Activated CD4-positive, alpha-beta T cell treated with anti-CD3 and anti-CD28 coated beads, Interleukin-2, amount 50 U/mL, for 1 hour (primary cell): ENCODE measurements around the gene C3.
"Not testable (repeated sequence)": the region's sequence is repeated elsewhere in the genome, so short reads cannot be mapped to it uniquely, and the experiment has no call there.

Experiments used
- DNase-seq: peaks from one replicate; pipeline ENCODE4 v3.0.0-alpha.2; 2020

Gene C3

DNA sequence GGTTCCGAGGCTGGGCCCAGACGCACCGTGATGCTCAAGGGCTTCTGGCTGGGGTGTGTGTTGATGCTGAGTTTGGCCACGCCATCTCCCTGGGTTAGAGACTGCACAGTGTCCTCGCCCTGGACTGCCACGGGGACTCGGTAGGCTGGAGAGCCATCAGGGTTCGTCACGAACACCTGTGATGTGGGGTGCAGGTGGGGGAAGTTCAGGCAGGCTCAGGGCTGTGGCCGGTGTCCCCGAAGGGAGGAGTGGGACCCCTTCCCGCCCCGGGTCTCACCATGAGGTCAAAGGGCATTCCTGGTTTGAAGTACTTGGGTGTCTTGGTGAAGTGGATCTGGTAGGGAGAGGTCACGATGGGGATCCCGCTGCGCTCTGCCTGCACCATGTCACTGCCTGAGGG lies 8.2 kb downstream of the C3 start:
- DNase-seq, result no peak

DNA sequence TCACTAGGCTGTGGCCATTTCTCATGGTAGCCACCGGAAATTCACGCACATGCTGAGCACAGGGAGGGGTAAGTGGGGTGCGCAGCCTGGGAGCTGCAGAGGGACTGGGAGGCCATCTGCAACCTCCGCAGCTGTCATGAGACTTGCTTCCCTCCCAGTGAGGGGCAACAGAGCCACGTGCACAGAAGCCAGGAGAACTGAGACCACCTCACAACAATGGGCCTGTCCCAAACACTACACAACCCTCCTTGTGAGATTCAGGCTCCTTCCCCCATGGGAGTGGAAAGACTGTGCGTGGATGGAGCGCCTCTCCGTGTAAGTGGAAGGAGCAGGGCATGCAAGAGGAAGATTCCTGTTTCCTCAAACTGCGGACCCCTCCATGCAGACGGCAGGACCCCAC lies 8.8 kb downstream of the C3 start:
- no peak for DNase-seq

DNA sequence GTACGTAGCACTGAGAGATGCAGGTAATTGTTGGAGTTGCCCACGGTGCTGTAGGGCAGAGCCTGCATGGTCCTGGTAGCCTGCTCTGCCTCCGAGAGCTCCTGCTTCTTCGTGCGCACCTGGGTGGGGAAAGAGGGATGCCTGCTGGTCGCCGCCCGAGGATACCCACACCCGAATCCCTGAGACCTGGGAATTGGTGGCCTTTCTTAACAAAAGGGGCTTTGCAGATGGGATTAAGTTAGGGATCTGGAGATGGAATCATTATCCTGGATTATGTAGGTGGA lies 9.4 kb downstream of the C3 start:
- no peak for DNase-seq

DNA sequence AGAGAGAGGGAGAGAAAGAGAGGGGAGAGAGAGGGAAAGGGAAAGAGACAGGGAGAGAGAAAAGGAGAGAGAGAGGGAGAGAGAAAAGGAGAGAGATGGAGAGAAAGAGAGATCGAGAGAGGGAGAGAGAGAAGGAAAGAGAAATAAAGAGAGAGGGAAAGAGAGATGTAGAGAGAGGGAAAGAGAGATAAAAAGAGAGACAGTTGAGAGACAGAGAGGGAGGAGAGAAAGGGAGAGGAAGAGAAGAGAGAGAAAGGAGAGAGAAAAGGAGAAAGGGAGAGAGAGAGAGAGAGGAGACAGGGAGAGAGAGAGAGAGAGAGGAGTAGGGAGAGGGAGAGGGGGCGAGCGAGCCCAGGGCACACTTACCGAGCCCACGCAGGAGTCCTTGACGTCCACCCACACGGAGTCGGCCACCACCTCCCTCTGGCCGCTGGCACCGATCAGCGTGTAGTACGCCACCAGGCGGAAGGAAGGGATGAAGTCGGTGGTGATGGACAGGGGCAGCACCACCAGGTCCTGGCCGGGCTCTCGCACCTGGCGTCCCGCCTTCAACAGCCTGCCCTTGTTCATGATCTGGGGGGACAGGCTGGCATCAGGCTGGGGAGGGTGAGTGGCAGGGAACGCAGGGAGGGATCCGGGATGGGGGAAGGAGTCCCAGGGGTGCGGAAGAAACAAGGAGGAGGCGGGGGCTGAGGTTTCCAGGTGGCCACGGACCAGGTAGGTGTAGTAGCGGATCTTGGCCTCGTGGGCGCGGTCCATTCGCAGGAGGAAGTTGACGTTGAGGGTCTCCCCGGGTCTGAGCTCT lies 10.0 kb downstream of the C3 start:
- no peak for DNase-seq

DNA sequence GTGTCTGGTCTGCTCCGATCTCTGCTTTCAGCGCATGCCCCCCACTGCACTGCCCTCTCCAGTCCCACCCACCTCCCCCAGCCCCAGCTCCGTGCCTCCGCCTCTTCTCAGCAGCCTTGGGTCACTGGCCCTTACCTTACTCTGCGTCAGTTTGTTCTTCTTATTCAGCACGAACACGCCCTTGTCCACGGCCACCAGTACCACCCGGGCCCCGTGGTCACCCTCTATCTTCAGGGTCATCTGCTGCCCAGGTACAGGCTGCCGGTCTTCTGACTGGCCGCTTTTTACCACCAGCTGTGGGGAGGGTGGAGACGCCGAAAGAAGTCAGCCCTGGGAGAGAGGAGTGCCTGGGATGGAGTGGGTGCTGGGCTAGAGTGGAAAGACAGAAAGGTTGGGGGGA lies 10.9 kb downstream of the C3 start:
- no peak for DNase-seq

DNA sequence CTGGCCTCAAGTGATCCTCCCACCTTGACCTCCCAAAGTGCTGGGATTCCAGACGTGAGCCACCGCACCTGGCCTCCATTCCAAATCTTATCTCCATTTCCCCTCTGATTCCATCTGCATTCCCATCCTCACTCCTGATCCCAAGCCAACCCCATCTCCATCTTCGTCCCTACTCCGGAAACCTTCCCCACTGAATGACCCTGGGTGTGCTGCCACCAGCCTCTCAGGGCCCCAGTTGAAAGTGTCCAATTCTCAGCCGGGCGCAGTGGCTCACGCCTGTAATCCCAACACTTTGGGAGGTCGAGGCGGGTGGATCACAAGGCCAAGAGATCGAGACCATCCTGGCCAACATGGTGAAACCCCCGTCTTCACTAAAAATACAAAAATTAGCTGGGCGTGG lies 11.5 kb downstream of the C3 start:
- DNase-seq, result not testable (repeated sequence)

DNA sequence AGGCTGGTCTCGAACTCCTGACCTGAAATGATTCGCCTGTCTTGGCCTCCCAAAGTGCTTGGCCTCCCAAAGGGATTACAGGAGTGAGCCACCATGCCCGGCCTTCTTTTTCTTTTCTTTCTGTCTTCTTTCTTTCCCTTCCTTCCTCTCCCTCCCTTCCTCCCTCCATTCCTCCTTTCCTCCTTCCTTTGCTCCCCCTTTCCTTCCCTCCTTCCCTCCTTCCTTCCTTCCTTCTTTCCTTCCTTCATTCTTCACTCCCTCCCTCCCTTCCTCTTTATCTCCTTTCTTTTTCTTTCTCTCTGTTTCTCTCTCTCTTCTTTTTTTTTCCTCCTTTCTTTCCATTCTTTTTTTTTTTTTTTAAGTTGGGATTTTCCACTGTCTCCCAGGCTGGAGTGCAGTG lies 12.1 kb downstream of the C3 start:
- no peak for DNase-seq

DNA sequence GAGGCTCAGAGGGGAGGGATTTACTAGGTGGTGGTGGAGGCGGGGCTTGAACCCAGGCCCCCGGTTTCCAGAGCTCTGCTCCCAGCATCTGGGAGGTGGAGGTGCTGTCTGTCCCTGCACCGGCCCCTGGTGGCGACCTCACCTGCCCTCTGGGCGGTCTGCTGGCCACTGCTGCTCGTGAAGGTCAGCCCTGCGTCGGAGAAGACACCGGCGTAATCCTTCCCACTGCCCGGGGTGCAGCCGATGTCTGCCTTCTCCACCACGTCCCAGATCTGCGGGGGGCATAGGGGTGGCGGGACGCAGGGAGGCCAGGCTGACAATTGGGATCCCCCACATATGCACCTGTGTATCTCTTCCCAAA lies 12.8 kb downstream of the C3 start:
- no peak for DNase-seq

DNA sequence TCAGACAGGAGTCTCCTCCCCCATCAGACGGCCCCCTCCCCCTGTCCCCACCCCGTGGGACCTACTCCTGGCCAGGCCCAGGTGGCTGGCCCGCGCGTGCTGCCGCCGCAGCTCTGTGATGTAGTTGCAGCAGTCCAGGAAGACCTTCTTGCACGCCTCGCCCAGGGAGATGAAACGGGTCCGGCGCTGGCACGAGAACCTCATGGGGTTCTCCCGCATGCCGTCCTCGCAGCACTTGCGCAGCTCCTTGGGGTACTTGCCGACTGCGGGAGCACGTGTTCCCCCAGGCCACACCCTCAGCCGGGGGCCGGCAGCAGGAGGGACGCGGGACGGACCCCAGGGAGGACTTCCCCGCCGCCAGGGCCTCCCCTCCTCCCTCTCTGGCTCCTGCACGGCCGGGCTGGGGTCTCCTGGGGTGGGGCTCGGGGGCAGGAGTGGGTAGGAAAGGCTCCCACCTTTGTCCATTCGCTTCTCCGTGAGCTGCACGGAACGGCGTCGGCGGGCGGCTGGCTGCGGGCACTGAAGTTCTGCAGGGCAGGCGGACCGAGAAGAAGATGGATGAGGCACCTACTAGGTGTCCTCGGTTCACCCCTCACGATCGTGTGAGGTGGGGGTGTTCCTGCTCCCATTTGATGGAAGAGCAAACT lies 13.3 kb downstream of the C3 start:
- DNase-seq, result no peak

DNA sequence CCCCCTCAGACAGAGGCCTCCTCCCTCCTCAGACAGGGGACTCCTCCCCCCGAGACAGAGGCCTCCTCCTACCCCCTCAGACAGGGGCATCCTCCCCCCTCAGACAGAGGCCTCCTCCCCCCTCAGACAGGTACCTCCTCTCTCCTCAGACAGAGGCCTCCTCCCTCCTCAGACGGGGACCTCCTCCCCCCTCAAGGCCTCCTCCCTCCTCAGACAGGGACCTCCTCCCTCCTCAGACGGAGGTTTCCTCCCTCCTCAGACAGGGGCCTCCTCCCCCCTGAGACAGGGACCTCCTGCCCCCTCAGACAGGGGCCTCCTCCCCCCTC lies 13.9 kb downstream of the C3 start:
- no peak for DNase-seq

DNA sequence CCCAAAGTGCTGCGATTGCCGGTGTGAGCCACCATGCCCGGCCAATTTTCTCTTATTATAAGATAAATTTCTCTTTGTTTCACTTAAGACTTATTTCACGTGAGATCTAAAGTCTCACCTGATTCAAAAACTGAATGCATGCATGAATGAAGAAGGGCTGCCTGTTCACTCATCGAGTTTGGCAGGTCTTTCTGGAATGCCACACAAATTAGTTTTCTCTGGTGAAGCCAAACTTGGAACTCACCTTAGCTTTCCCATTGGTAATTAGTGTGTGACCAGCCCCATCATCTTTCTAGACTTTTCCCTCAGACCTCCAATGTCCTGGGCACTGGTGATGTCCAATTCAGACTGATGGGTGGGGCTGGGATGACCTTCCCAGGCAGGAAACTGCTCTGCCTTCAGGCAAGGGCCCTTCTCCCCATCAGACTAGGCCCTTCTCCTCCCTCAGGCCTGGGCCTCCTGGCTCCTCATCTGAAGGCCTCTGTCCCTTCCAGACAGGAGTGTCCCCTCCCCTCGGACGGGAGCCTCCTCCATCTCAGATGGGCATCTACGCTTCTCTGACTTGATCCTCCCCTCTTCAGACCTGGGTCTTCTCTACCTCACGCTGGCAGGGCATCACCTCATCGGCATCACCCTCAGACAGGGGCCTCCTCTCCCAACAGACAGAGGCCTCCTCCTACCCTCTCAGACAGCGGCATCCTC lies 14.4 kb downstream of the C3 start:
- no peak for DNase-seq

DNA sequence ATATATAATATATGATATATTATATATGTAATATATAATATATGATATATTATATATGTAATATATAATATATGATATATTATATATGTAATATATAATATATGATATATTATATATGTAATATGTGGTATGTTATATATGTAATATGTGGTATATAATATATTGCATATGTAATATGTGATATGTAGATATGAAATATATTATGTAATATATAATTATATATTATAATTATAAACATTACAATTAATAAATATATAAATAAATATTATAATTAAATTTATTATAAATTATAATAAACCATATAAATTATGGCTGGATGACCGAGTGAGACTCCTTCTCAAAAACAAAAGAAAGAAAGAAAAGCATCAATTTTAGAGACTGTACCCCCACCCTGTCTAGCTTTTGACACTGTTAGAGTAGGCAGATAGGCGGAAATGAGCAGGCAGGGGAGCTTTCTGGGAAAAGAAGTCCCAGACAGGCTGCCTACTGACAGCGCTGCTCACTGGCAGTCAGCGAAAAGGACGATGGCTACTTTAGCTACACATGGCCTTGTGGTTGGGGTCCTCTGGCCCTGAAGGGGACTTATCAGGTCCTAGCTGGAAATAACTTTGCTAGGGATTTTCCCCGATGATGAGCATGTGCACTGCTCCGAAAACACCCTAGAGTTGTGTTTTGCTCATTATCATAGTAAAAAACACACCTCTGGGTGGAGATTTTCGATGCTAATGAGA lies 19.7 kb downstream of the C3 start:
- no peak for DNase-seq

DNA sequence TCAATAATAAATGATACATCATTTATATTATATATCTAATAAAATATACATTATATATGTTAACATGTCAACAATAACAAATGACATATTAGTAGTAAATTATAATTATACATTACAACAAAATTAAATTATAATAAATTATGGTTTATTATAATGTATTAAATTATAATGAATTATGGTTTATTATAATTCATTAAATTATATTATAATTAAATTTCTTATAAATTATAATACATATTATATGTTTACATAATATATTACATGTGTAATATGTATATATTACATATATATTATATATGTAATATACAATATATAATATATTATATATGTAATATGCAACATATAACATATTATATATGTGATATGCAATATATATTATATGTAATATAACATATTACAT lies 20.5 kb downstream of the C3 start:
- DNase-seq, result no peak

DNA sequence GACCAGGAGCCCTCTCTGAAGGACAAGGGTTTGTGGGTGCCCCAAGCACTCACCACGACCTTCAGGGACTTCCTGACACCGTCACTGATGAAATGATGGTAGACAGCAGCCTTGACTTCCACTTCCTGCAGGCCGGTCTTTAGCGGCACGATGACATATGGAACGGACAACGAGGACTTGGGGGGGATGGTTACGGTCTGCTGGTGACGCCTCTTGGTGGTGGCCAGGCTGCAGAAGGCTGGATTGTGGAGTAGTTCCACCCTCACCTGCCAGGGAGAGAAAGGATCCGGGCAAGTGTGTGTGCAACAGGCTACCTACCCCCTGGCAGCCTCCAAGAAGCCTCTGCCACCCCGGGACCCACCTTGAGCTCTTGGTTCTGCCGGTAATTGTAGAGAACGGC lies 23.2 kb downstream of the C3 start:
- no peak for DNase-seq

DNA sequence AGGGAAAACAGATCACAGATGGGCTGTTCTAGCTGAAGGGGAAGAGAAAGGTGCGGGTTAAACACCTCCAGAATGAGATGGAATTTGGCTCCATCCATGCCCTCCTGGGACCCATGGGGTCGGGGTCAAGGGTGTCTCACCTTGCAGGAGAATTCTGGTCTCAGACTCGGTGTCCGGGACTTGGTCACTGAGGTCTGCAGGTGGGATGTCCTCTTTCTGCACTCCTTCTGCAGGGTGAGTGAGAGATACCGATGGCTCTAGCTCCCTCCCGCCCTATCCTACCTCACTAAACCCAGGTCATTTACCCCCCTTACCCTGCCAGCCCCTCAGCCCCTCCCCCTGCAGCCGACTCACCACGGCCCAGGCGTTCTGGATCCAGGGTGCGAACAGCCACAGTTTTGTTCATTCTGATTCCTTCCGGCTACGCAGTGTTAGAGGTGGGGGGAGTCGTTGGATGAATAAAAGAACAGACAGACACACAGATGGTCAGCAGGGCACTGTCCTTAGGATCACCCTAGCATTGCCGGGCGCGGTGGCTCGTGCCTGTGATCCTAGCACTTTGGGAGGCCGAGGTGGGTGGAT lies 24.1 kb downstream of the C3 start:
- DNase-seq, result no peak

DNA sequence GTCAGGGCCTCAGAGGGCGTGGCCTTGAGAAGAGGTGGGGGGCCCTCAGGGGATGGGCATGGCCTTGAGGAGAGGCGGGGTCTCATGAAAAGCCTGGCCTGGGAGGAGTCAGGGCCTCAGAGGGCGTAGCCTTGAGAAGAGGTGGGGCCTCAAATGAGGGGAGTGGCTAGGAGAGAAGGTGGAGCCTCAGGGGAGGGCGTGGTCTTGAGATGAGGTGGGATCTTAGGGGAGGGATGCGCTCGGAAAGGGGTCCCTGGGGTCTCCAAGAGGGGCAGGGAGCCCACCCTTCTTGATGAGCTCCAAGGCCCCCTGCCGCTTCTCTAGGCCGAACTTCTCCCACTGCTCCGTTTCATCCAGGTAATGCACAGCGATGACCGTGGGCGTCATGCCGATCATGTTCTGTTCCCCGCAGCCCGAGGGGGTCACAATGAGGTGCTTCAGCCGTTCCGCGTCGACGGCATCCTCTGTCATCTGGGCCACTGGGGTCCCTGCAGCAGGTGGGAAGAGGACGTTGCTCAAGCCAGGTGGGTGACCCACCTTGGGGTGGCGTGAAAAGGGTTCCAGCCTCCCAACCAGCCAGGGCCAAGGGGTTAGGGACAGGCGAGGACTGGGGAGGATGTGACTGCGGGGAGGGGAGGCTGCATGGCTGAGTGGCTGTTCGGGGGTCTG lies 26.2 kb downstream of the C3 start:
- DNase-seq, result no peak

DNA sequence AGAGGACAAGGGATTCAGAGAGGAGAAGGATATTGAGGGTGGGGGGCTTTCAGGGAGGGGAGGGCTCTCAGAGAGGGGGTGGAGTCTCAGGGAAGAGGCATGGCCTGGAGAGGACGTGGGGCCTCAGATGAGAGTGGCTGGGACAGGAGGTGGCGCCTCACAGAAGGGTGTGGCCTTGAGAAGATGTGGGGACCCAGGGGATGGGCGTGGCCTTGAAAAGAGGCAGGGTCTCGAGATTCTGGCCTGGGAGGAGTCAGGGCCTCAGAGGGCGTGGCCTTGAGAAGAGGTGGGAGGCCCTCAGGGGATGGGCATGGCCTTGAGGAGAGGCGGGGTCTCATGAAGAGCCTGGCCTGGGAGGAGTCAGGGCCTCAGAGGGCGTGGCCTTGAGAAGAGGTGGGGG lies 26.8 kb downstream of the C3 start:
- DNase-seq, result no peak

DNA sequence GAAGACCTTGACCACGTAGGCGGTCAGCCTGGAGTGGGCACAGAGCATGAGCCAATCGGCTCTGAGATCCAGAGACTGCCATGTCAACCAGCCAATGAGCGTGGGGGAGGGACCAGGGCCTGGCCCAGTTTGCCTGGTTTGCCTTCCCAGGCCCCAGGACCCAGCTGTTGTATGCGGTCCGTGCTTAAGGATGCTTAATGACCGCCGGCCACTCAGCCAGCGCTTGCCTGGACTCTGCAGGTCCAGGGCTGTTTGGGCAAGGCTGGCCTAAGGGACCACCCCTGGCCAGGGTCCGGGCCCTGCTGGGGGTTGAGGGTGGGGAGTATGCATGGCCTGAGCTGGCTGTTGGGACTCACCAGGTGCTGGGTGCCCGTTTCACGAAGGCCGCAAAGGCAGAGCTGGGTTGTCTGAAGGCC lies 27.4 kb downstream of the C3 start:
- DNase-seq, result no peak

DNA sequence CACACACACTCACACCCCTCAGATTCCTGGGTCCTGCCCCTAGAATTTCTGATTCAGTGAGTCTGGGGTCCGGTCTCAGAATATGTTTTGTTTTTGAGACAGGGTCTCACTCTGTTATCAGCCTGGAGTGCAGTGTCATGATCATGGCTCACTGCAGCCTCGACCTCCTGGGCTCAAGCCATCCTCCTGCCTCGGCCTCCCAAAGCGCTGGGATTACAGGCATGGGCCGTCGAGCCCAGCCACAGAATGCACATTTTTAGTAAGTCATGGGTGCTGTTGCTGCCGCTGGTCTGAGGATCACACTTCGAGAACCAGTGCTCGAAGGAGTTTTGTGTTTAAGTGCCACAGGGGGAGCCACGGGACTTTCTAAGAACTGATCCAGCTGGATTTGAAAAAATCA lies 28.4 kb downstream of the C3 start:
- no peak for DNase-seq

DNA sequence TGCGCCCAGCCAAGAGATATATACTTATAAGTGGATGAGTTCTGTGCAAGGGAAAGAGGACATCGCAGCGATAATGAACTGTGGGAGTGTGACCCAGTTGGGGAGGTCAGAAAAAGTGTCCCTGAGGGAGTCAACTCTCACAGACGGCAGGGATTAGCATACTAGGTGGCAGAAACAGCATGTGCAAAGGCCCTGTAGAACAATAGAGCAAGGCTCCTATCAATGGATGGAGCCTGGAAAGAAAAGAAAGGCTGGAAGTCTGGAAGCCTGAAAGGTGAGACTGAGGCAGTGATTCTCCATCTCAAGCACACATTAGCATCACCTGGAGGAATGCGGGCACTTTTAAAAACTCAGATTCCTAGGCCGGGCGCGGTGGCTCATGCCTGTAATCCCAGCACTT lies 29.1 kb downstream of the C3 start:
- DNase-seq, result no peak

DNA sequence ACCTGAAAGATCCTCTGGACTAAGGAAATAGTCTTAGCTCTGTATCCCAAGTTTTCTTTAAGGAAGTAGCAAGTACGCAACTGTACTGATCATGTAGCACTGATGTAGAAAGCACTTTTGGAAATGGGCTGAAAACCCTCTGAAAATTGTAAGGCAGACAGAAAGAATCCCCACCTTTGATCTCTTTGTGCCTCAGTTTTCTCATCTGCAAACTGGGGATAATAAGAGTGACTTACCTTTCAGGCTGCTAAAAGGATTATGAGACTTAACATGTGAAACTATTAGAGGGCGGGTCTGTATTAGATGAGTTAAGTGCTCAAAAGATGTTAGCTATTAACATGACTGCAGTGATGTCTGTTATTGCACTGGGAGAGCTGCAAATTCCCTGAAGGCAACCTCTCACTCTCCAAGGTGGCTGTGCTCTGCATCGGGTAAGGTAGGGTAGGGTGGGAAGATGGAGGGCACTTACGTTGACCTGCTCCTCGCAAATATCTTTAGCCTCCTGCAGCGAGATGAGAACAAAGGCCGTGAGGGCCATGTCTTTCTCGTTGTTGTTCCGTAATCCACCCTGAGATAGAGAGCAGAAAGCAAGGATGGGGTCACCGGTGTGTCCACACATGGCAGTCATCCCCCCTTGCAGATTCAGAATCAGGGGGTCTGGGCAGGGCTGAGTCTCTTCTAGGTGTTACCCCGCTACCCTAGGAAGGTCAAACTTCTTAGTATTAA lies 30.1 kb downstream of the C3 start:
- DNase-seq, result no peak

DNA sequence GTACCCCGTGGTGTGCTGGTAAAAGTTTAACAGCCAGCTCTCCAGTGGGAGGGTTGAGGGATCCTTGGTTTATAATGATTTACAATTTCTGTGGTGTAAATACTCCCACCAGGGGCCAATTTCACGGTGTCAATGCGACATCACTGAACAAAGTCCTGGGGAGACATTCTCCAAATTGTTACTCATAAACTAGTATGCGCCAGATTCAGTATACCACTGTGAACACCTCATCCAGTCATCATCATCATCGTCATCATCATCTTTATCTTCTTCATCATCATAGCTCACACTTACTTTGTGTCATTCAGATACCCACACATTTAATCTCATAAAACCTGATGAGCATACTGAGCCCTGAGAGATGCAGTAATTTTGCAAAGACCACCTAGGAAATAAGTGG lies 33.3 kb downstream of the C3 start:
- no peak for DNase-seq

DNA sequence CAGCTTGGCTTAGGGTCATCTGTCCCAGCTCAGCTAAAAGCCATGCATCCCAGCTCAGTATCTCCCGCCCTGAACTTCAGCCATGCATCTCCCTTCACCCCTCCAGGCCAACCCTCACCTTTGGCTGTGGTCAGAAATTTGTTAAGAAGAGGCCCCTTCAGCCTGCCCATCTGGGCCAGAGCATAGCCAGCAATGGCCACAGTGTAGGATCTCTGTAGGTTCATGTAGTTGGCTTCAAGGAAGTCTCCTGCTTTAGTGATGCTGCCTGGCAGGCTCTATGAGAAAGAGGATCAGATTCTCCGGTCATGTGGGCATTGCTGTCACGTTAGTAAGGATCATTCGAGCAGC lies 33.8 kb downstream of the C3 start:
- DNase-seq, result no peak
